HepG2 (cell line): ENCODE data around the gene TIMM10. TPM values are rescaled to one million over a fixed set of nuclear protein-coding genes. Genes with fewer than 3 reads are reported as not detected.
A peak's percentile ranks its signal among the peaks of the same experiment; 100 is the strongest.

ENCODE experiments used
- DNMT3B ChIP-seq: conservative IDR thresholded peaks from 2 replicates; pipeline ENCODE4 v1.6.1; 2016; ENCODE audit warnings: missing biosample characterization, control low read depth
- IRX3 ChIP-seq: sonication (generic); formaldehyde crosslinking; IDR thresholded peaks from 2 replicates; pipeline ENCODE4 v1.8.1; 2023; ENCODE audit warnings: mild to moderate bottlenecking, low read depth, missing genetic modification reagents, borderline replicate concordance
- POLR2G ChIP-seq: fragments of 200-400 bp; formaldehyde crosslinking; IDR thresholded peaks from 2 replicates; pipeline ENCODE4 v1.6.1; 2018; ENCODE audit warnings: mild to moderate bottlenecking, low read depth, low read length, moderate library complexity
- PPARG ChIP-seq: conservative IDR thresholded peaks from 2 replicates; pipeline ENCODE4 v1.6.1; 2016; ENCODE audit warnings: missing biosample characterization, missing genetic modification reagents
- PRPF4 ChIP-seq: fragments of 200-400 bp; formaldehyde crosslinking; IDR thresholded peaks from 2 replicates; pipeline ENCODE4 v1.6.1; 2016; ENCODE audit warnings: low read length, low read depth; ENCODE audit not compliant: poor library complexity, severe bottlenecking
- SMAD1 ChIP-seq: sonication (generic); formaldehyde crosslinking; IDR thresholded peaks from 2 replicates; pipeline ENCODE4 v1.4.0; 2020; ENCODE audit warnings: missing genetic modification reagents, low read depth, mild to moderate bottlenecking, borderline replicate concordance
- ZBTB2 ChIP-seq: sonication (generic); formaldehyde crosslinking; IDR thresholded peaks from 2 replicates; pipeline ENCODE4 v1.8.0; 2022; ENCODE audit warnings: low read depth, missing genetic modification reagents
- ZMYM3 ChIP-seq: sonication (generic); formaldehyde crosslinking; IDR thresholded peaks from 2 replicates; pipeline ENCODE4 v1.5.1; 2020; ENCODE audit warnings: mild to moderate bottlenecking, missing genetic modification reagents
- ZNF263 ChIP-seq: sonication (generic); formaldehyde crosslinking; IDR thresholded peaks from 2 replicates; pipeline ENCODE4 v1.4.0; 2020; ENCODE audit warnings: missing genetic modification reagents
- ZNF557 ChIP-seq: sonication (generic); formaldehyde crosslinking; IDR thresholded peaks from 2 replicates; pipeline ENCODE4 v1.4.0; 2020; ENCODE audit warnings: missing genetic modification reagents
- ZNF639 ChIP-seq: conservative IDR thresholded peaks from 2 replicates; pipeline ENCODE4 v1.6.1; 2018; ENCODE audit warnings: missing genetic modification reagents
- ZNF775 ChIP-seq: sonication (generic); formaldehyde crosslinking; IDR thresholded peaks from 2 replicates; pipeline ENCODE4 v1.4.0; 2020; ENCODE audit warnings: missing genetic modification reagents, mild to moderate bottlenecking, moderate library complexity, borderline replicate concordance
- ZNF891 ChIP-seq: sonication (generic); formaldehyde crosslinking; IDR thresholded peaks from 2 replicates; pipeline ENCODE4 v1.5.0; 2020; ENCODE audit warnings: mild to moderate bottlenecking, missing genetic modification reagents
- ZSCAN20 ChIP-seq: sonication (generic); formaldehyde crosslinking; IDR thresholded peaks from 2 replicates; pipeline ENCODE4 v1.4.0; 2020; ENCODE audit warnings: missing genetic modification reagents, mild to moderate bottlenecking, borderline replicate concordance
- polyA plus RNA-seq, 8 experiments: library from polyadenylated mRNA; depleted of rRNA in 3 of 8; stranded (reverse) in 7 of 8; unstranded in 1 of 8; fragments of >200 nt; fragmentation: Illumina TruSeq in 4 of 8; extraction: Trizol in 4 of 8; gene quantifications; 2 replicates each; pipeline versions ENCODE4 v1.2.1 to v1.2.3, GENCODE V29; 2011 to 2016; ENCODE audit warnings: low read depth in 4 of 8, missing spikeins in 1 of 8, mixed read lengths in 1 of 8; ENCODE audit not compliant: insufficient read depth in 1 of 8
- total RNA-seq, 5 experiments: library from RNA; depleted of rRNA; stranded (reverse); fragments of >200 nt; fragmentation: Illumina TruSeq; extraction: Trizol; gene quantifications; 2 replicates each; pipeline ENCODE4 v1.2.3, GENCODE V29; 2016; ENCODE audit warnings: low read depth in 1 of 5
- TF ChIP-seq, protein P1 (sequence below): sonication (generic); formaldehyde crosslinking; IDR thresholded peaks from 2 replicates; pipeline ENCODE4 v1.8.0; 2022; ENCODE audit warnings: mild to moderate bottlenecking, missing genetic modification reagents, borderline replicate concordance

Gene TIMM10
- total and polyA plus RNA-seq, 2 of the 13 experiments (the other 11 are each of a cell fraction or from before 2014, with no cell fraction given) = 67.8 to 82.2 TPM

- TF ChIP-seq PRPF4 = no peak
- no peak for TF ChIP-seq ZNF891 (CRISPR knock-in tag)
- no peak for TF ChIP-seq ZBTB2 (CRISPR knock-in tag)
- 0 out of 2 replicates have a peak, but pooled peaks have one; percentile 10 for TF ChIP-seq ZNF263
- 0 out of 2 replicates have a peak, but pooled peaks have one; percentile 37 for TF ChIP-seq DNMT3B (CRISPR knock-in tag)
- no peak for TF ChIP-seq ZSCAN20 (CRISPR knock-in tag)
- TF ChIP-seq, protein P1, sequence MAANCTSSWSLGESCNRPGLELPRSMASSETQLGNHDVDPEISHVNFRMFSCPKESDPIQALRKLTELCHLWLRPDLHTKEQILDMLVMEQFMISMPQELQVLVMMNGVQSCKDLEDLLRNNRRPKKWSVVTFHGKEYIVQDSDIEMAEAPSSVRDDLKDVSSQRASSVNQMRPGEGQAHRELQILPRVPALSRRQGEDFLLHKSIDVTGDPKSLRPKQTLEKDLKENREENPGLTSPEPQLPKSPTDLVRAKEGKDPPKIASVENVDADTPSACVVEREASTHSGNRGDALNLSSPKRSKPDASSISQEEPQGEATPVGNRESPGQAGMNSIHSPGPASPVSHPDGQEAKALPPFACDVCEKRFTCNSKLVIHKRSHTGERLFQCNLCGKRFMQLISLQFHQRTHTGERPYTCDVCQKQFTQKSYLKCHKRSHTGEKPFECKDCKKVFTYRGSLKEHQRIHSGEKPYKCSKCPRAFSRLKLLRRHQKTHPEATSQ (CRISPR knock-in tag) = no peak
- no peak for TF ChIP-seq ZNF775 (CRISPR knock-in tag)
- no peak for TF ChIP-seq ZNF557 (CRISPR knock-in tag)
- no peak for TF ChIP-seq ZMYM3 (CRISPR knock-in tag)
- TF ChIP-seq SMAD1 = no peak
- no peak for TF ChIP-seq POLR2G
- no peak for TF ChIP-seq PPARG
- no peak for TF ChIP-seq ZNF639 (CRISPR knock-in tag)
- TF ChIP-seq IRX3 (CRISPR knock-in tag) = no peak
These were observed 36.5 kb upstream of the TIMM10 start (continued) for GRCh38 chr11:57566905-57567514.
